ENCODE measurements around the gene TMCC2. TPM values are rescaled to one million over a fixed set of nuclear protein-coding genes. Genes with fewer than 3 reads are reported as not detected.

TMCC2 gene
- total and polyA plus RNA-seq, 2 experiments from 2014 or later, result 2.6 to 9.9 TPM

GRCh38 chr1:205250699-205251098 is 23.0 kb downstream of the TMCC2 start:
- H3K36me3 Mint-ChIP-seq (ENCODE audit: low read depth), result no peaks in the 10 kb centered on the region; the same call in 2 of the 3 replicates
- no peaks in the 10 kb centered on the region for H4K20me1 ChIP-seq (replicated peaks; ENCODE audit: insufficient read depth)
- no peaks in the 10 kb centered on the region for H3K9me2 ChIP-seq (ENCODE audit: insufficient read depth)
- no peak overlapping the region for H3K27ac ChIP-seq (ENCODE audit: low read depth)
- no peak overlapping the region for H2AFZ ChIP-seq
- peaks cover 22% of the 10 kb centered on the region; the same call in 2 of the 3 replicates for H3K4me1 Mint-ChIP-seq
- H3K9me3 Mint-ChIP-seq, result no peaks in the 10 kb centered on the region
- DNase-seq (ENCODE audit: low spot score) (no peak), ATAC-seq (peak; percentile 61)
- no peaks in the 10 kb centered on the region; the same call in 1 of the 2 replicates for H3K4me1 ChIP-seq (ENCODE audit: insufficient read depth)
- TF ChIP-seq EZH2phosphoT487 (IDR thresholded peaks at IDR 0.05; ENCODE audit: unreplicated experiment), result no peak
- no peak for TF ChIP-seq STAT1 (IDR thresholded peaks at IDR 0.05; ENCODE audit: unreplicated experiment)
- no peak for TF ChIP-seq EZH2 (IDR thresholded peaks at IDR 0.05; ENCODE audit: low read depth, unreplicated experiment)
- TF ChIP-seq CREB1 (CRISPR knock-in tag; IDR thresholded peaks at IDR 0.05; ENCODE audit: low read depth), result no peak
- TF ChIP-seq NANOG (IDR thresholded peaks at IDR 0.05; ENCODE audit: borderline replicate concordance), result no peak
- TF ChIP-seq, protein P1, sequence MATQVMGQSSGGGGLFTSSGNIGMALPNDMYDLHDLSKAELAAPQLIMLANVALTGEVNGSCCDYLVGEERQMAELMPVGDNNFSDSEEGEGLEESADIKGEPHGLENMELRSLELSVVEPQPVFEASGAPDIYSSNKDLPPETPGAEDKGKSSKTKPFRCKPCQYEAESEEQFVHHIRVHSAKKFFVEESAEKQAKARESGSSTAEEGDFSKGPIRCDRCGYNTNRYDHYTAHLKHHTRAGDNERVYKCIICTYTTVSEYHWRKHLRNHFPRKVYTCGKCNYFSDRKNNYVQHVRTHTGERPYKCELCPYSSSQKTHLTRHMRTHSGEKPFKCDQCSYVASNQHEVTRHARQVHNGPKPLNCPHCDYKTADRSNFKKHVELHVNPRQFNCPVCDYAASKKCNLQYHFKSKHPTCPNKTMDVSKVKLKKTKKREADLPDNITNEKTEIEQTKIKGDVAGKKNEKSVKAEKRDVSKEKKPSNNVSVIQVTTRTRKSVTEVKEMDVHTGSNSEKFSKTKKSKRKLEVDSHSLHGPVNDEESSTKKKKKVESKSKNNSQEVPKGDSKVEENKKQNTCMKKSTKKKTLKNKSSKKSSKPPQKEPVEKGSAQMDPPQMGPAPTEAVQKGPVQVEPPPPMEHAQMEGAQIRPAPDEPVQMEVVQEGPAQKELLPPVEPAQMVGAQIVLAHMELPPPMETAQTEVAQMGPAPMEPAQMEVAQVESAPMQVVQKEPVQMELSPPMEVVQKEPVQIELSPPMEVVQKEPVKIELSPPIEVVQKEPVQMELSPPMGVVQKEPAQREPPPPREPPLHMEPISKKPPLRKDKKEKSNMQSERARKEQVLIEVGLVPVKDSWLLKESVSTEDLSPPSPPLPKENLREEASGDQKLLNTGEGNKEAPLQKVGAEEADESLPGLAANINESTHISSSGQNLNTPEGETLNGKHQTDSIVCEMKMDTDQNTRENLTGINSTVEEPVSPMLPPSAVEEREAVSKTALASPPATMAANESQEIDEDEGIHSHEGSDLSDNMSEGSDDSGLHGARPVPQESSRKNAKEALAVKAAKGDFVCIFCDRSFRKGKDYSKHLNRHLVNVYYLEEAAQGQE (IDR thresholded peaks at IDR 0.05; ENCODE audit: unreplicated experiment), result no peak
- TF ChIP-seq CTCF (conservative IDR thresholded peaks at IDR 0.05; ENCODE audit: low read depth in 2 of 2), result no peak
- TF ChIP-seq POLR2AphosphoS5 (IDR thresholded peaks at IDR 0.05; ENCODE audit: low read depth), result no peak
- TF ChIP-seq JUNB (IDR thresholded peaks at IDR 0.05; ENCODE audit: unreplicated experiment), result no peak
- no peak for TF ChIP-seq ZNF462 (CRISPR knock-in tag; IDR thresholded peaks at IDR 0.05)
- no peak for TF ChIP-seq ZNF331 (CRISPR knock-in tag; IDR thresholded peaks at IDR 0.05; ENCODE audit: low read depth)
- TF ChIP-seq ETS1 (IDR thresholded peaks at IDR 0.05), result no peak
- no peak for TF ChIP-seq ZNF114 (CRISPR knock-in tag; IDR thresholded peaks at IDR 0.05)
- H3K27ac Mint-ChIP-seq, result no peak overlapping the region
- peaks cover 3% of the 10 kb centered on the region for H3K27me3 Mint-ChIP-seq (ENCODE audit: insufficient read depth, low read depth, poor library complexity)
- H3K4me3 Mint-ChIP-seq, result no peak overlapping the region
- H3K4me3 ChIP-seq, result no peak overlapping the region
- no peaks in the 10 kb centered on the region for H3F3A ChIP-seq (replicated peaks; ENCODE audit: low read depth)
- H3K79me2 ChIP-seq (replicated peaks; ENCODE audit: insufficient read depth), result no peaks in the 10 kb centered on the region
- H3K4me2 ChIP-seq, result no peak overlapping the region
- H3K36me3 ChIP-seq (ENCODE audit: insufficient read depth), result no peaks in the 10 kb centered on the region
- H3K27me3 ChIP-seq (ENCODE audit: insufficient read depth), result no peaks in the 10 kb centered on the region

All from GM23338 (cell line).